ENCODE data around the gene SLC7A6OS. TPM values are rescaled to one million over a fixed set of nuclear protein-coding genes. Genes with fewer than 3 reads are reported as not detected.

The SLC7A6OS gene
- polyA plus RNA-seq, 1 experiment: 10.9 TPM

DNA sequence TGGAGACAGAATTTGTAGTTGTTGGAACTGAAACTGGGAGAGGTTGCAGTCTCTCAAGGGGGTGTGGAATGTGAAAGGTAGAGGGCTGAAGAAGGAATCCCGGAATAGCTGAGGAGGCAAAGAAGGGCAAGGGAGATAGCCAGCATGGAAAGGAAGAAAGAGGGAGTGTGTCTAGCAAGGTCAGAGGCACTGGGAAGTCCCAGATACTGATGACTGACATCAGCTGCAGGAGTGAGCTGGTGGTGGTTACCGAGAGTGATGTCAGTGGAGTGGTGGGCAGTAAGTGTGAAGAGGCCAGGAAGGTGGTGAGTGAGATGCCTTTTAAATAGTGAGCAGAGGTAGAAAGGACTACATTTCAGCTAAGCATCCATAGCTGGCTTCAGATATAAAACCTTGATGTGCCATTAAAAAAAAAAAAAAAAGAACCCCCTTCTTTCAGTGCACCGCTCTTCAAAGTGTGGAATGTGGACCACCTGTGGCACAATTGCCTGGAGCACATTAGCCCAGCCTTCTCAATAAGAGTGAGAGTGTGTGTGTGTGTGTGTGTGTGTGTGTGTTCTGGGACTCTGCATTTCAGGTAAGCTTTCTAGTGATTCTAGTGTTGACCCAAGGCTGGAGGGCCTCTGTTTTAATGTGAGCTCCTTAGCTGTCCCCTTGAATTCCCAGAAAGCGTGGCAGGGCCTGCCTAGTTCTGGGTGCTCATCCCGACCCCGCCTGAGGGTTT lies 8.6 kb upstream of the SLC7A6OS start:
- CTCF ChIA-PET: interaction anchor here (0.6 to 11.8 kb wide), 2 partner anchors 57 to 796 kb away, joined by 10 to 158 read pairs; partner anchors contain the start of gene SLC7A6
- no peak for DNase-seq (ENCODE audit: low read depth, low spot score)
- no peak overlapping the region for H3K4me3 ChIP-seq (ENCODE audit: low read depth, low read length)
- POLR2A ChIA-PET: no interaction called here
- no peaks in the 10 kb centered on the region for H3K9me3 ChIP-seq (ENCODE audit: control insufficient read depth, insufficient read depth, low read length)
- TF ChIP-seq, protein P1, sequence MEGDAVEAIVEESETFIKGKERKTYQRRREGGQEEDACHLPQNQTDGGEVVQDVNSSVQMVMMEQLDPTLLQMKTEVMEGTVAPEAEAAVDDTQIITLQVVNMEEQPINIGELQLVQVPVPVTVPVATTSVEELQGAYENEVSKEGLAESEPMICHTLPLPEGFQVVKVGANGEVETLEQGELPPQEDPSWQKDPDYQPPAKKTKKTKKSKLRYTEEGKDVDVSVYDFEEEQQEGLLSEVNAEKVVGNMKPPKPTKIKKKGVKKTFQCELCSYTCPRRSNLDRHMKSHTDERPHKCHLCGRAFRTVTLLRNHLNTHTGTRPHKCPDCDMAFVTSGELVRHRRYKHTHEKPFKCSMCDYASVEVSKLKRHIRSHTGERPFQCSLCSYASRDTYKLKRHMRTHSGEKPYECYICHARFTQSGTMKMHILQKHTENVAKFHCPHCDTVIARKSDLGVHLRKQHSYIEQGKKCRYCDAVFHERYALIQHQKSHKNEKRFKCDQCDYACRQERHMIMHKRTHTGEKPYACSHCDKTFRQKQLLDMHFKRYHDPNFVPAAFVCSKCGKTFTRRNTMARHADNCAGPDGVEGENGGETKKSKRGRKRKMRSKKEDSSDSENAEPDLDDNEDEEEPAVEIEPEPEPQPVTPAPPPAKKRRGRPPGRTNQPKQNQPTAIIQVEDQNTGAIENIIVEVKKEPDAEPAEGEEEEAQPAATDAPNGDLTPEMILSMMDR (IDR thresholded peaks at IDR 0.05; ENCODE audit: low read depth, low read length): no peak
- H3K27ac ChIP-seq (ENCODE audit: low read depth, low read length): no peak overlapping the region
- H3K27me3 ChIP-seq (ENCODE audit: control insufficient read depth, insufficient read depth, low read length): no peaks in the 10 kb centered on the region

DNA sequence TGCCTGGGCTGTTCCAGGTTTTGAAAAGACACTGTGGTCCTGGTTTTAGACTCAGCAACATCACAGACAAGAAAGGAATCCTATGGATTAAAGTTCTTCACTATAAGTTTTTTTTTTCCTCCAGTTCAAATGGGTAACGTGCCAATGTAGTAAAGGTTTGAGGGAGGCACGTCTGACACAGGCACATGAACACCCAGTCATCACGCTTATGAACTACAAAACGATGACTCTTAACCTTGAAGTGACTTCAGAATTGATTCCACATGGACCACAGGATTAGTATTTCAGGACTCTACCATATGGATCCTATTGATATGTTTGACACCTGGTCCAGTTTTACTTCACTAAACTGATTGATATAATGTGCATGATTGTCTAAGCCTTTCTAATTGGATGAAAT lies 2.4 kb upstream of the SLC7A6OS start:
- ChIA-PET POLR2A (no interaction called here), CTCF (no interaction called here)
- Histone ChIP-seq H3K27me3 (ENCODE audit: control insufficient read depth, insufficient read depth, low read length) (no peaks in the 10 kb centered on the region), H3K27ac (ENCODE audit: low read depth, low read length) (no peak overlapping the region), H3K4me3 (ENCODE audit: low read depth, low read length) (no peak overlapping the region), H3K9me3 (ENCODE audit: control insufficient read depth, insufficient read depth, low read length) (no peaks in the 10 kb centered on the region; the same call in 1 of the 2 replicates)
- TF ChIP-seq, protein P1 (IDR thresholded peaks at IDR 0.05; ENCODE audit: low read depth, low read length): no peak
- no peak for DNase-seq (ENCODE audit: low read depth, low spot score)

DNA sequence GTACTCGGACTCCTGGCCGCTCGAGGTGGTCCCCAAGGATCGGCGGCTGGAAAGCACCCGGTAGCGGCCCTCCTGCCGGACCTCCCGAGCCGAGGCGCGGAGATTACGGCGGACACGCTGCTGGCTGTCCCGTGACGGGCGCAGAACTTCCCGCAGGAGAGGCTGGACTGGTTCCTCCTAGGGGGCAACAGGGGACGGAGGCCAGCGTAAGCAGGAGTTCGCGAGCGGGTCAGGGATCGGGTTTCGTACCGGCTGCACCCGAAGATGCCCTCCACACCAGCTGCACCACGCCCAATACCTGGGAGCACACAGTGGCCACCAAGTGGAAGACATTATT lies 341 bp downstream of the SLC7A6OS start:
- Histone ChIP-seq H3K27me3 (ENCODE audit: control insufficient read depth, insufficient read depth, low read length) (no peaks in the 10 kb centered on the region), H3K9me3 (ENCODE audit: control insufficient read depth, insufficient read depth, low read length) (no peaks in the 10 kb centered on the region; the same call in 1 of the 2 replicates), H3K27ac (ENCODE audit: low read depth, low read length) (peak overlapping the region; percentile 81), H3K4me3 (ENCODE audit: low read depth, low read length) (peak overlapping the region; percentile 99)
- ChIA-PET POLR2A (interaction anchor here (0.5 to 1.9 kb wide), 16 partner anchors 11 to 488 kb away, joined by 3 to 19 read pairs (median 4); partner anchors contain the start of gene SLC7A6), CTCF (interaction anchor here (2.0 kb wide), 1 partner anchor 47 kb away, joined by 13 read pairs; the partner anchor contains the start of gene SLC7A6)
- no peak for DNase-seq (ENCODE audit: low read depth, low spot score)
- TF ChIP-seq, protein P1 (IDR thresholded peaks at IDR 0.05; ENCODE audit: low read depth, low read length): no peak

DNA sequence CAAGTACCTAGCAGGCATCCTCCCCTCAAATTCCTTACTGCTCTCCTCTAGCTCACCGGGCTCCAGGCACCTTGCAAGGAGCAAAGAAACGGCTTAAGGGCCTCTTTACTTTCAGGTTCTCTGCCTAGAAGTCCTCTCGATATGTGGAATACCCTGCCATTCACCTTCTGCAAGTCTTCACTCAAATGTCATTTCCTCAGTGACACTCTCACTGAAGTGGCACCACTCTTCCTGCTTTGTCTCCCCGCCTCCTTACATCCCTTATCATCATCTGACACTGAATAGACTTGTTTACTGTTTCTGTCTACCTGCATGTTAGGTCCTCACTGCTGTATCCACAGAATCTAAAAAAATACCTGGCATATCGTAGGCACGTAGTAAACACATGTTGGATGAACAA lies 947 bp downstream of the SLC7A6OS start:
- TF ChIP-seq, protein P1 (IDR thresholded peaks at IDR 0.05; ENCODE audit: low read depth, low read length): no peak
- CTCF ChIA-PET: no interaction called here
- no peak overlapping the region for H3K27ac ChIP-seq (ENCODE audit: low read depth, low read length)
- no peaks in the 10 kb centered on the region; the same call in 1 of the 2 replicates for H3K9me3 ChIP-seq (ENCODE audit: control insufficient read depth, insufficient read depth, low read length)
- H3K27me3 ChIP-seq (ENCODE audit: control insufficient read depth, insufficient read depth, low read length): no peaks in the 10 kb centered on the region
- no peak for DNase-seq (ENCODE audit: low read depth, low spot score)
- H3K4me3 ChIP-seq (ENCODE audit: low read depth, low read length): peak overlapping the region; percentile 99
- POLR2A ChIA-PET: no interaction called here

DNA sequence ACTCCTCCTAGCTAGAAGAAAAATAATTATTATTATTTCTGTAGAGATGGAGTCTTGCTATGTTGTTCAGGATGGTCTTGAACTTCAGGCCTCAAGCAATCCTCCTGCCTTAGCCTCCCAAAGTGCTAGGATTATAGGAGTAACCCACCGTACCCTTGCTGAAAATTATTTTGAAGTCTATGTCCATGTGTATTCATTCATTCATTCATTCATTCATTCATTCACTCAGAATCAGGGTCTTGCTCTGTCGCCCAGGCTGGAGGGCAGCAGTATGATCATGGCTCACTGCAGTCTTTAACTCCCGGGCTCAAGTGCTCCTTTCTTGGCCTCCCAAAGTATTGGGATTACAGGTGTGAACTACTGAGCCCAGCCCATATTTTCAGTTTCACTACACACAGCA lies 4.1 kb downstream of the SLC7A6OS start:
- H3K4me3 ChIP-seq (ENCODE audit: low read depth, low read length): no peak overlapping the region
- H3K9me3 ChIP-seq (ENCODE audit: control insufficient read depth, insufficient read depth, low read length): no peaks in the 10 kb centered on the region; the same call in 1 of the 2 replicates
- ChIA-PET CTCF (interaction anchor here (2.1 kb wide), 1 partner anchor 22 kb away, joined by 6 read pairs; no protein-coding TSS in a partner anchor), POLR2A (no interaction called here)
- DNase-seq (ENCODE audit: low read depth, low spot score): no peak
- H3K27me3 ChIP-seq (ENCODE audit: control insufficient read depth, insufficient read depth, low read length): no peaks in the 10 kb centered on the region
- TF ChIP-seq, protein P1 (IDR thresholded peaks at IDR 0.05; ENCODE audit: low read depth, low read length): no peak
- H3K27ac ChIP-seq (ENCODE audit: low read depth, low read length): no peak overlapping the region

Measured in AG04450 (cell line).